Hippocampal formation (tissue), 2 donors: Measurements from ENCODE around the gene ACER1.
"Not testable (repeated sequence)": the region's sequence is repeated elsewhere in the genome, so short reads cannot be mapped to it uniquely, and the experiment has no call there.

ENCODE experiments used
- DNase-seq, 2 donors: peaks; one replicate each; lab custom pipeline; 2025; lab: John Stamatoyannopoulos, UW

ACER1 gene

DNA sequence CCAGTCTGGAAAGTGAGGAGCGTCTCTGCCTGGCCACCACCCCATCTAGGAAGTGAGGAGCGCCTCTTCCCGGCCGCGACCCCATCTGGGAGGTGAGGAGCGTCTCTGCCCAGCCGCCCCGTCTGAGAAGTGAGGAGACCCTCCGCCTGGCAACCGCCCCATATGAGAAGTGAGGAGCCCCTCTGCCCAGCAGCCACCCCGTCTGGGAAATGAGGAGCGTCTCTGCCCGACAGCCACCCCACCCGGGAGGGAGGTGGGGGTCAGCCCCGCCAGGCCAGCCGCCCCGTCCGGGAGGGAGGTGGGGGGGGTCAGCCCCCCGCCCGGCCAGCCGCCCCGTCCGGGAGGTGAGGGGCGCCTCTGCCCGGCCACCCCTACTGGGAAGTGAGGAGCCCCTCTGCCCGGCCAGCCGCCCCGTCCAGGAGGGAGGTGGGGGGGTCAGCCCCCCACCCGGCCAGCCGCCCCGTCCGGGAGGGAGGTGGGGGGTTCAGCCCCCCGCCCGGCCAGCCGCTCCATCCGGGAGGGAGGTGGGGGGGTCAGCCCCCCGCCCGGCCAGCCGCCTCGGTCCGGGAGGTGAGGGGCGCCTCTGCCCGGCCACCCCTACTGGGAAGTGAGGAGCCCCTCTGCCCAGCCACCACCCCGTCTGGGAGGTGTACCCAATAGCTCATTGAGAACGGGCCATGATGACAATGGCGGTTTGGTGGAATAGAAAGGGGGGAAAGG is 22.1 kb upstream of the ACER1 start:
- DNase-seq: not testable (repeated sequence)

- no peak for DNase-seq
Measured at GRCh38 chr19:6354098-6354674, 20.8 kb upstream of the ACER1 start.

- DNase-seq: no peak
Measured at GRCh38 chr19:6352381-6353165, 19.2 kb upstream of the ACER1 start.

GRCh38 chr19:6350688-6351087 is 17.3 kb upstream of the ACER1 start:
- DNase-seq: no peak

- not testable (repeated sequence) for DNase-seq
Measured at GRCh38 chr19:6349271-6349670, 15.9 kb upstream of the ACER1 start.

GRCh38 chr19:6343462-6343861 is 10.1 kb upstream of the ACER1 start:
- no peak for DNase-seq

DNA sequence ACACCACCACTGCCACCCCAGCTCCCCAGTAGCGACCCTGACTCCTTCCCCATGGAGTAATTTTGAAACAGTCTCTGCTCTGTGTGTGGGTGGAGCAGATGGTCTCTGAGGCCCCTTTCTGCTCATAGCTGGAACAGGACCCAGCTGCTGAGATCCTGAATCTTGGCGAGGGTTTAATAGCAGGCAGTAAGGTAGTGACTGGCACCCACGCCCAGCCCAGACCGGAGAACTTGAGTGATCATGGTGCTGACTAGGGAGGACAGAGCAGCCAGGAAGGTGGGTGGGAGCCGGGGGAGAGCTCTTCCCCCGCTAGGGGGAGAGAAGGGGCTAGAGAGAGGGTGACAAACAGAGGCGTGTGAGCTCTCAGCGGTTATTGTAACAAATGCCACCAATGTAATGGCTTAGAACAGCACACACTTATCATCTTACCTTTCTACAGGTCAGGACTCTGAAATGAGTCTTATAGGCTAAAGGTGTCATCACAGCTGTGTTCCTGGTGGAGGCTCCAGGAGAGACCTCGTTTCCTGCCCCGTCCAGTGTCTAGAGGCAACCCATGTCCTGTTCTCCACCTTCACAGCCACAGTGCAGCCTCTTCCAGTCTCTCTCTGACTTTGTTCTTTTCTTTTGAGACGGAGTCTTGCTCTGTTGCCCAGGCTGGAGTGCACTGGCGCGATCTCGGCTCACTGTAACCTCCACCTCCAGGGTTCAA is 7.2 kb upstream of the ACER1 start:
- DNase-seq: no peak

DNA sequence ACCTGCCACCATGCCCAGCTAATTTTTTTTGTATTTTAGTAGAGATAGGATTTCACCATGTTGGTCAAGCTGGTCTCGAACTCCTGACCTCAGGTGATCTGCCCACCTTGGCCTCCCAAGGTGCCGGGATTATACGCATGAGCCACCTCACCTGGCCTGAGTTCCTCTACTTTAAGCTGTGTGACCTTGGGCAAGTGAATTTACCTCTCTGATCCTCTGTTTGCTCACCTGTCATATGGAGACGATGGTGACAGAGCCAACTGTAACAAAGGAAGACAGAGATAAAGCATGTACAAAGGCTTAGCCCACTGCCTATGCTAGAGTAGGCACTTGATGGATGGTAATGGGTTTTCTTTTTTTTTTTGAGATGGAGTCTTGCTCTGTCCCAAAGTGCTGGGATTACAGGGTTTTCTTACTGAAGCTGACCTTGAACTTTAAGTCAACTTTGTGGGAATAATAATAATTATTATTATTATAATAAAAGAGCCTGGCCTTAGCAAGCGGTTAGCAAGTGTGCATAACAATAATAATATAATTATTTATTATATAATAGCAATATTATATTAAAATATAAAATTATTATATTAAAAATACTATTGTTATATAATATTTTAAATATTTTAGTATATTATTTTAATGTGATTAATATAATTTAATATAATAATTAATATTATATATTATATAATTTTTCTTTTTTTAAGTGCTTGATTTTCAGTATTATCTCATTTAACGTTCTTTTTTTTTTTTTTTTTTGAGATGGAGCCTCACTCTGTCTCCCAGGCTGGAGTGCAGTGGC is 1.3 kb upstream of the ACER1 start:
- DNase-seq: no peak

- DNase-seq: no peak
Measured at GRCh38 chr19:6326815-6327214, 6.6 kb downstream of the ACER1 start.

GRCh38 chr19:6325614-6326013 is 7.8 kb downstream of the ACER1 start:
- DNase-seq: no peak

DNA sequence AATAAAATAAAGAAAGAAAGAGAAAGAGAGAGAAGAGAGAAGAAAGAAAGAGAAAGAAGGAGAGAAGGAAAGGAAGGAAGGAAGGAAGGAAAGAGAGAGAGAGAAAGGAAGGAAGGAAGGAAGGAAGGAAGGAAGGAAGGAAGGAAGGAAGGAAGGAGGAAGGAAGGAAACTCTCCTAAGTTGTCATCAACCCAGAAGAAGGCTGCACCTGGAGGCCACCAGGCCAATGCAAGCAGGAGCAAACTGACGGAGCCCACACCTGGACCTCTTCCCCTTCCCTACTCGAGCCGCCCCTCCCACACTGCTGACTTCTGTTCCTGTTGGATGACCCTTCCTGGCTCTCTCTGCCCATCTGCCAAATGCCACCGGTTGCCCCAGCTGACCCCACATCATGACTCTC is 8.7 kb downstream of the ACER1 start:
- DNase-seq: no peak

DNA sequence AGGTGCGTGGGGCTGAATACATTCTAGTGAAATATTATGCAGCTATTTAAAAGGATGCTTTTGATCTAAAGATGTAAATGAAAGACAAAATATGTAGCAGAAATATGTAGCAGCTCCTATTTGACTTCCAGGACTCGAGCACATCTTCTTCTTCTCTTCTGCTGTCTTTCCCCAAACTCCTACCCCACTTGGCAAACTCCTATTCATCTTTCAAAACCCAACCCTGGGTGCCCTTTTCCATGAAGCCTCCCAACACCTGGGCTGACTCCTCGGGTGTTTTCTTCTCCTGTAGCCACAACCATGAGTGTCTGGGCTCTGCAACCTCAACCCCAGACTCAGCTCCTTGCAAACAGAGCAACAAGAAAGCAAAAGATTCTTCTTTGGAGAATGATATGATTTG is 11.1 kb downstream of the ACER1 start:
- no peak for DNase-seq

GRCh38 chr19:6319376-6319775 is 14.0 kb downstream of the ACER1 start:
- no peak for DNase-seq

DNA sequence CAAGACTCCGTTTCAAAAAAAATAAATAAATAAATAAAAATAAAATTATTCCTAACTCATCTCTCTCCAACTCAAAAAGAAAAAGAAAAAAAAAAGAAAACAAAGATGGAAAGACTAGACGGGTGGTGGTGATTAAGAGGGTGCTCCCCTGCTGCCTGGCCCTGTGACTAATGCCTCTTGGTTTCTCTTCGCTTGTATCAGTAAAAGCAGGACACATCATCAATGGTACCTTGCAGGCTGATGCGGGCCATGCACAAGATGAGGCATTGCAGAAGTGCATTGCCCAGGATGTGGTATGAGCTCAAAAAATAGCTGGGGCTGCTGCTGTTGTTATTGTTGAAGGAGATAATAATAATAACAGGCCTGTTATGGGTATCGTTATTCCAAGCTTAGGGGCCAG is 14.6 kb downstream of the ACER1 start:
- DNase-seq: no peak

GRCh38 chr19:6315646-6316045 is 17.8 kb downstream of the ACER1 start:
- DNase-seq: not testable (repeated sequence)

GRCh38 chr19:6313398-6313969 is 19.9 kb downstream of the ACER1 start:
- no peak for DNase-seq

GRCh38 chr19:6312018-6312417 is 21.4 kb downstream of the ACER1 start:
- DNase-seq: no peak

GRCh38 chr19:6298413-6298812 is 35.0 kb downstream of the ACER1 start:
- no peak for DNase-seq

- no peak for DNase-seq
Measured at GRCh38 chr19:6297202-6297601, 36.2 kb downstream of the ACER1 start.

- no peak for DNase-seq
Measured at GRCh38 chr19:6292006-6292405, 41.4 kb downstream of the ACER1 start.

DNA sequence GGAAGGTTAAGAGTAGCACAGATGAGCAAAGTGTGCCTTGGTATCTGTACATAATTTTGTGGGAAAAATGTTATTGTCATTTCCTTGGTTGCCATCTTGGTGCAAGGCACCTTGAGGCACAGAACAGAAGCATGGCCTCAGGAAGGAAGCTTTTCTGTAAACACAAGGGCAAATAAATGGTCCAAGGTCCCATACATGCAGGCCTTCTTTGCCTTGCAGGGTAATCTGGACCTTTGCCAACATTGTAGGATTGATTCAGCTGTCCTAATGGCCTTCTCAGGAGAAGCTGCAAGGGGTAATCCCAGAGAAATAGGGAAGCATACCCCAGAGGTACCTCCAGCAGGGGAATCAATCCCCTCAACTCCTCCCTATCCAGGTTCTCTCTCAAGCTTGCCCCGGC is 44.7 kb downstream of the ACER1 start:
- no peak for DNase-seq
